Stimulated activated CD4-positive, alpha-beta T cell treated with anti-CD3 and anti-CD28 coated beads, Interleukin-4, amount 100 ng/mL, for 48 hours (primary cell): Measurements from ENCODE around the gene MAPRE2.

Source experiments
- DNase-seq, 2 donors: peaks; one replicate each; pipeline ENCODE4 v3.0.0-alpha.2; 2020; ENCODE audit warnings: low read depth in 2 of 2

MAPRE2 gene

GRCh38 chr18:35062408-35062807, 21.2 kb downstream of the MAPRE2 start:
- no peak for DNase-seq

- DNase-seq = no peak
Observed at GRCh38 chr18:35063875-35064690, 22.9 kb downstream of the MAPRE2 start.

GRCh38 chr18:35067454-35067853, 26.2 kb downstream of the MAPRE2 start:
- DNase-seq = no peak

- DNase-seq = no peak
Observed at GRCh38 chr18:35071819-35072247, 30.6 kb downstream of the MAPRE2 start.

GRCh38 chr18:35072616-35073015, 31.4 kb downstream of the MAPRE2 start:
- no peak for DNase-seq

GRCh38 chr18:35073186-35074105, 32.2 kb downstream of the MAPRE2 start:
- DNase-seq = no peak

- DNase-seq = no peak
Observed at GRCh38 chr18:35074581-35074980, 33.4 kb downstream of the MAPRE2 start.

- DNase-seq = no peak
Observed at GRCh38 chr18:35075132-35075531, 33.9 kb downstream of the MAPRE2 start.

GRCh38 chr18:35076135-35076924, 35.1 kb downstream of the MAPRE2 start:
- DNase-seq = no peak

- DNase-seq = no peak
Observed at GRCh38 chr18:35077937-35078336, 36.7 kb downstream of the MAPRE2 start.

GRCh38 chr18:35080058-35080457, 38.8 kb downstream of the MAPRE2 start:
- DNase-seq = no peak

- DNase-seq = no peak
Observed at GRCh38 chr18:35083174-35083712, 42.0 kb downstream of the MAPRE2 start.

GRCh38 chr18:35084494-35085449, 43.6 kb downstream of the MAPRE2 start:
- no peak for DNase-seq

GRCh38 chr18:35085450-35086380, 44.5 kb downstream of the MAPRE2 start:
- no peak for DNase-seq

GRCh38 chr18:35086704-35087103, 45.5 kb downstream of the MAPRE2 start:
- no peak for DNase-seq

GRCh38 chr18:35087726-35088125, 46.5 kb downstream of the MAPRE2 start:
- DNase-seq = no peak

GRCh38 chr18:35088921-35089320, 47.7 kb downstream of the MAPRE2 start:
- no peak for DNase-seq

GRCh38 chr18:35089382-35089781, 48.2 kb downstream of the MAPRE2 start:
- DNase-seq = no peak

- no peak for DNase-seq
Observed at GRCh38 chr18:35089891-35090550, 48.8 kb downstream of the MAPRE2 start.
